Thymus (tissue), 11 donors: ENCODE results near the gene SCN4B. TPM values are rescaled to one million over a fixed set of nuclear protein-coding genes. Genes with fewer than 3 reads are reported as not detected.

Source experiments
- DNase-seq, 9 donors: peaks; one replicate each; pipeline ENCODE4 v3.0.0-alpha.2; 2013; ENCODE audit warnings: low spot score in 9 of 9, low read depth in 6 of 9, missing footprints in 1 of 9
- H3K27ac ChIP-seq, 2 donors: one replicate each; pipeline ENCODE4 v1.5.1; 2013; ENCODE audit warnings: control low read depth in 1 of 2, low read depth in 1 of 2, low read length in 1 of 2, mild to moderate bottlenecking in 1 of 2, moderate library complexity in 1 of 2
- H3K27me3 ChIP-seq, 2 donors: one replicate each; pipeline ENCODE4 v1.5.1; 2013; ENCODE audit warnings: low read length in 1 of 2; ENCODE audit not compliant: control insufficient read depth in 2 of 2, insufficient read depth in 1 of 2
- H3K36me3 ChIP-seq, 2 donors: one replicate each; pipeline ENCODE4 v1.5.1; 2013; ENCODE audit warnings: low read length in 1 of 2, mild to moderate bottlenecking in 1 of 2, moderate library complexity in 1 of 2; ENCODE audit not compliant: control insufficient read depth in 2 of 2, insufficient read depth in 2 of 2
- H3K4me1 ChIP-seq, 2 donors: one replicate each; pipeline ENCODE4 v1.5.1; 2013; ENCODE audit warnings: low read length in 2 of 2; ENCODE audit not compliant: control insufficient read depth in 2 of 2, insufficient read depth in 2 of 2
- H3K4me3 ChIP-seq, 2 donors: one replicate each; pipeline ENCODE4 v1.5.1; 2013; ENCODE audit warnings: low read length in 2 of 2, control low read depth in 1 of 2, mild to moderate bottlenecking in 1 of 2
- H3K9me3 ChIP-seq, 2 donors: one replicate each; pipeline ENCODE4 v1.5.1; 2013; ENCODE audit warnings: low read length in 1 of 2, mild to moderate bottlenecking in 1 of 2; ENCODE audit not compliant: control insufficient read depth in 2 of 2, insufficient read depth in 1 of 2
- WGBS: extraction: QIAGEN DNeasy Blood & Tissue Kit; methylation state at CpG from one replicate; pipeline ENCODE4 v1.1.7; 2013; 5-methylcytosine and 5-hydroxymethylcytosine counted together
- polyA plus RNA-seq: library from polyadenylated mRNA; stranded (reverse); fragments of 200-250 nt; gene quantifications from one replicate; pipeline ENCODE4 v1.2.3, GENCODE V29; 2013
- total RNA-seq: library from RNA; stranded (reverse); fragments of 120-200 nt; gene quantifications from one replicate; pipeline ENCODE4 v1.2.4, GENCODE V29; 2013
- donor health status: healthy.

The SCN4B gene
- total and polyA plus RNA-seq, 2 donors, result 1.3 to 2.1 TPM

GRCh38 chr11:118104491-118104890 lies 48.1 kb downstream of the SCN4B start:
- Histone ChIP-seq H3K27me3 (no peaks in the 10 kb centered on the region), H3K4me3 (no peak overlapping the region), H3K27ac (no peak overlapping the region), H3K4me1 (no peaks in the 10 kb centered on the region), H3K9me3 (no peaks in the 10 kb centered on the region), H3K36me3 (no peaks in the 10 kb centered on the region)
- WGBS, result 98% methylated on average over 6 of the region's 6 CpGs
- no peak for DNase-seq

- no peaks in the 10 kb centered on the region for H3K27me3 ChIP-seq
- no peak overlapping the region for H3K4me3 ChIP-seq
- no peak for DNase-seq
- H3K27ac ChIP-seq, result no peak overlapping the region
- no peaks in the 10 kb centered on the region for H3K9me3 ChIP-seq
- no peaks in the 10 kb centered on the region for H3K4me1 ChIP-seq
- H3K36me3 ChIP-seq, result no peaks in the 10 kb centered on the region
- WGBS, result 91% methylated on average over 13 of the region's 13 CpGs
These were observed 49.8 kb downstream of the SCN4B start for GRCh38 chr11:118102721-118103261.

GRCh38 chr11:118100691-118101232 lies 51.9 kb downstream of the SCN4B start:
- Histone ChIP-seq H3K27ac (no peak overlapping the region), H3K27me3 (no peaks in the 10 kb centered on the region), H3K36me3 (no peaks in the 10 kb centered on the region), H3K4me1 (no peaks in the 10 kb centered on the region), H3K9me3 (no peaks in the 10 kb centered on the region), H3K4me3 (no peak overlapping the region)
- DNase-seq, result no peak
- 94% methylated on average over 3 of the region's 3 CpGs for WGBS

GRCh38 chr11:118099838-118100556 lies 52.6 kb downstream of the SCN4B start:
- no peaks in the 10 kb centered on the region for H3K9me3 ChIP-seq
- 92% methylated on average over 10 of the region's 10 CpGs for WGBS

GRCh38 chr11:118098996-118099837 lies 53.4 kb downstream of the SCN4B start:
- H3K36me3 ChIP-seq, result no peaks in the 10 kb centered on the region
- no peak overlapping the region for H3K27ac ChIP-seq
- no peak overlapping the region for H3K4me3 ChIP-seq
- no peak for DNase-seq
- 84% methylated on average over 11 of the region's 11 CpGs for WGBS
- no peaks in the 10 kb centered on the region for H3K9me3 ChIP-seq
- no peaks in the 10 kb centered on the region for H3K4me1 ChIP-seq
- no peaks in the 10 kb centered on the region for H3K27me3 ChIP-seq

More at GRCh38 chr11:118099838-118100556, 52.6 kb downstream of the SCN4B start:
- Histone ChIP-seq H3K27me3 (no peaks in the 10 kb centered on the region), H3K4me1 (no peaks in the 10 kb centered on the region), H3K27ac (no peak overlapping the region), H3K36me3 (no peaks in the 10 kb centered on the region), H3K4me3 (no peak overlapping the region)
- no peak for DNase-seq

GRCh38 chr11:118095967-118096367 lies 56.7 kb downstream of the SCN4B start:
- DNase-seq, result no peak

GRCh38 chr11:118095493-118095892 lies 57.1 kb downstream of the SCN4B start:
- DNase-seq, result no peak
- no peaks in the 10 kb centered on the region for H3K36me3 ChIP-seq
- 76% methylated on average over 4 of the region's 4 CpGs for WGBS

More at GRCh38 chr11:118095967-118096367, 56.7 kb downstream of the SCN4B start:
- H3K27me3 ChIP-seq, result no peaks in the 10 kb centered on the region
- WGBS, result 99% methylated on average over 1 of the region's 1 CpG
- no peaks in the 10 kb centered on the region for H3K4me1 ChIP-seq
- no peak overlapping the region for H3K27ac ChIP-seq
- H3K4me3 ChIP-seq, result no peak overlapping the region
- no peaks in the 10 kb centered on the region for H3K36me3 ChIP-seq
- no peaks in the 10 kb centered on the region for H3K9me3 ChIP-seq

GRCh38 chr11:118092907-118093571 lies 59.6 kb downstream of the SCN4B start:
- Histone ChIP-seq H3K27ac (no peak overlapping the region), H3K4me3 (no peak overlapping the region), H3K36me3 (no peaks in the 10 kb centered on the region), H3K4me1 (no peaks in the 10 kb centered on the region), H3K27me3 (no peaks in the 10 kb centered on the region), H3K9me3 (no peaks in the 10 kb centered on the region)
- DNase-seq, result no peak
- 93% methylated on average over 8 of the region's 8 CpGs for WGBS

More at GRCh38 chr11:118095493-118095892, 57.1 kb downstream of the SCN4B start:
- Histone ChIP-seq H3K27me3 (no peaks in the 10 kb centered on the region), H3K27ac (no peak overlapping the region), H3K4me1 (no peaks in the 10 kb centered on the region), H3K4me3 (no peak overlapping the region), H3K9me3 (no peaks in the 10 kb centered on the region)
